GM18861 (cell line): ENCODE measurements around the gene LITAF.

Experiments used
- ATAC-seq: cut with Tn5 transposase; IDR thresholded peaks from one replicate; pipeline ENCODE4 v1.9.1; 2021; ENCODE audit not compliant: unreplicated experiment

LITAF gene

DNA sequence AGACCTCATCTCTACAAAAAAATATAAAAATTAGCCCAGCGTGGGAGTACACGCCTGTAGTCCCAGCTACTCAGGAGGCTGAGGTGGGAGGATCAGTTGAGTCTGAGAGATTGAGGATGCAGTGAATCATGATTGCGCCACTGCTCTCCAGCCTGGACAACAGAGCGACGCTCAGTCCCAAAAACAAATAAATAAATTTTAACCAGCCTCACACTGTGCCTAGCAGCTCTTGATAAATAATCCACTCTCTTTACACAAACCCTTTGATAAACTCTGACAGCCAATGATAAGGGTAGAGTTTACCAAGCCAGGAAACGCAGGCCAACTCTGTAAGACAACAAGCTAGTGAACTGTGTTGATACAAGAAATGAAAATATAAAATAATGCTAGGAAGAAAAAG is 32.7 kb downstream of the LITAF start:
- ATAC-seq, result no peak

DNA sequence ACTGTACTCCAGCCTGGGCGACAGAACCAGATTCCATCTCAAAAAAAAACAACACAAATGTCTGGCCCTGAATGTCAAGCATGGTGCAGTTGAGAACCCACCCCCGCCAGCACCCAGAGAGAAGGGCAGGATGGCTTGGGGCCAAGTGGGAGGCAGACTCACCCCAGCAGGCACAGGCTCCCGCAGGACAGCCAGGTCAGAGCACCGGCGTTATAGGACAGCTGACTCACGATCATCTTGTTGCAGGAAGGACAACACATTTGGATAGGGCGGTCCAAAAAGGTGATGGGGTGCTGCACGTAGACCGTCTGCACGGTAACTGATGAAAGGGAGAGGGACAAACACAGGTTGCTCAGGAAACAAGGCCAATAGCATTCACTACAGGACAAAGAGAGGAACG is 33.3 kb downstream of the LITAF start:
- ATAC-seq, result no peak

- ATAC-seq, result no peak
These were observed 34.3 kb downstream of the LITAF start for GRCh38 chr16:11552440-11552839.

DNA sequence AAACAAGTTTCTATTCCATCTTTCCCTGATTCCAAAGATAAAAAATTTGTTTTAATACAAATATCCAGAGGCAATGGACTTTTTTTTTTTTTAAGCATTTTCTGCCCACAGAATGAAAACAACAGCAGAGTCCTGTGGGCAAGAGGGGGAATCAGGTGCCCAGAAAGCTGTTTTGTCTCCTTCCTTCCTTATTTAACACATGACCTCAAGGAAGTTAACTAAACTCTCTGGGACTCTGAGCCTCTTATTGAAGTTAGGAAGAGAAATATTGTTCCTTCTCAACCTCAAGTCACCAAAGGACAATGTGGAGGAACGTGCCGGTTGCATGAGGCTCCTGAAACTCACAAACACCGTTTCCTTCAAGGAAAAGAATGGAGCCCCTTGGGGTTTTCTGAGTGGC is 34.9 kb downstream of the LITAF start:
- no peak for ATAC-seq

GRCh38 chr16:11550791-11551498 is 35.8 kb downstream of the LITAF start:
- ATAC-seq, result no peak

GRCh38 chr16:11547118-11547916 is 39.4 kb downstream of the LITAF start:
- no peak for ATAC-seq

- ATAC-seq, result no peak
These were observed 40.1 kb downstream of the LITAF start for GRCh38 chr16:11546608-11547061.

GRCh38 chr16:11543661-11544393 is 42.9 kb downstream of the LITAF start:
- no peak for ATAC-seq

DNA sequence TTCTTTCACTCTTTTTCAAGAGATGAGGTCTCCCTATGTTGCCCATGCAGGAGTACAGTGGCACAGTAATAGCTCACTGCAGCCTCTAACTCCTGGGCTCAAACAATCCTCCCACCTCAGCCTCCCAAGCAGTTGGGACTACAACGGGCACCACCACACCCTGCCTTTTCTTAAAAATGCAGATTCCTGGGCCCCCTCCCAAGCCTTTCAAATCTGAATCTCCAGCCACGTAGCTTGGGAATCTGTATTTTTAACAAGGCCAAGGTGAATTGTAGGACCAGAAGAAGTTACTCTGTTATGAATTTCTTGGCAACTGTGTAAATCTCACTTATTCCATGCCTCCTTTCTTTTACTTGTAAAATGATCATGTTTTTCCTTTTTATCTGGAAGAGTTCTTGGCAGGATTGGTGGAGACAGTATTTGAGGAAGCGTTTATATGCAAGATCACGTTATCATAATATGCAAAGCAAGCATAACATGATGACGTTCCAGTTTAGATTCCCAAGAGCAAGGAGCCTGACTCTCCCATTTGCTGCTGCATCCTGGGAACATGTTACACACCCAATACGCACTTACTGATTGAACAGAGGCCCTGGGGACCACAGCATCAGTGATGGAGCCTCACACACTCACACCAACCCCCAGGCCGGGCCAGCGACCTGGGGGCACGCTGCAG is 44.5 kb downstream of the LITAF start:
- ATAC-seq, result no peak

- ATAC-seq, result no peak
These were observed 47.1 kb downstream of the LITAF start for GRCh38 chr16:11539641-11540050.

DNA sequence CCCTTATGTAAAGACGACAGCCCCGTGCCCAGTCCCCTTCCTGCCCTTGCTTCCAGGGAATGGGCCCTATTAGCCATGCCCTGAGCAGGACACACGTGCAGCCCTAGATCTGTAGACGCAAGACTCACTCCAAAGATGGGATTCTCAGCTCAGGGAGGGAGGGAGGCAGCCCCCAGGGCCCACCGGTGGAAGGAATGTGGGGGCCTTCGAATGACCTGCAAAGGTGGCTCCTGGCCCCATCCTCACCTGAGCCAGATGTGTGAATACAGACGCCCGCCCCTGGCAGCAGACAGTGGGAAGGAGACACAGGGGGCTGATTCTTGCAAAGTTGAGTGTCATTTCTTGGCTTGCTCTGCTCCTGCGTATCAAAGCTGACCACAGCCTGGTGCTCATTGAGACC is 47.8 kb downstream of the LITAF start:
- ATAC-seq, result no peak

DNA sequence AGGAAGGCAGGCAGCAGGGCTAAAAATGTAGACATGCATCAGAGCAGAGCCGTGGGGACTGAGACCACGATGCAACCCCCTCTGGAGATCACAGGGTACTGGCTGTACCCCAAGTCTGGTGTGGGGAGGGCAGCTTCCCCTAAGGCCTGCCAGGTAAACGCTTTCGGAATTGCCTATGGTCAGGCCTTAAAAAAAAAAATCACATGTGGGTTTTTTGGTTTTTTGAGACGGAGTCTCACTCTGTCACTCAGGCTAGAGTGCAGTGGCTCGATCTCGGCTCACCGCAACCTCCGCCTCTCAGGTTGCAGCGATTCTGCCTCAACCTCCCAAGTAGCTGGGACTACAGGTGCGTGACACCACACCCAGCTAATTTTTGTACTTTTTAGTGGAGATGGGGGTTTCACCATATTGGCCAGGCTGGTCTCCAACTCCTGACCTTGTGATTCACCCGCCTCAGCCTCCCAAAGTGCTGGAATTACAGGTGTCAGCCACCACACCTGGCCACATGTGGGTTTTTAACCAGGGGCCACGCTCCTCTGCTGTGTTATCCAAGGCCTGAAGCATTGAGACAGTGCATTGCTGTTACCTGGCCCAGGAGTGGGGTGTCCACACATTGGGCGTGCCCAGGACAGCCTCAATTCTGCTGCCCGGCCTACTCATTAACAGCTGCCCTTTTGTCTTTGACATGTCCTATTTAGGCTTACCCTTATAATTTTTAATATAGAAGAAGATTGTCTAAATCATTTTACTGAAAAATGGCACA is 50.4 kb downstream of the LITAF start:
- ATAC-seq, result no peak

DNA sequence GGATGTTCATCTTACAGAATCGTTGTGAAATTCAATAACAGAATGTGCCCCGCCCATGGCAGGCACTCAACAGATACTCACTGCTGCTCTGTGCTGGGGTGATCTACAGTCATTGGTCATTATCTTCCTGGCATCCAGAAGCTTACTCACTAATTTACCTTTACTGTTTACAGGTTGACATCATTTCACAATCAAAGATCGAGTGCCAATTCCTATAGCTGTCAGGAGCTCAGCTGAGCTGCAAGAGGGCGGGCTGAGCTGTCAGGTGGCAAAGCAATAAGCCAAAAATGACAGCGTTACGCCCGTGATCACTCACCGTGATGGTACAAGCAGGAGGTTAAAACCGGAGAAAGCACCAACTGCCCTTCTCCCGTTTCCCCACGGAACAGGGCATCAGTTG is 51.2 kb downstream of the LITAF start:
- ATAC-seq, result no peak

DNA sequence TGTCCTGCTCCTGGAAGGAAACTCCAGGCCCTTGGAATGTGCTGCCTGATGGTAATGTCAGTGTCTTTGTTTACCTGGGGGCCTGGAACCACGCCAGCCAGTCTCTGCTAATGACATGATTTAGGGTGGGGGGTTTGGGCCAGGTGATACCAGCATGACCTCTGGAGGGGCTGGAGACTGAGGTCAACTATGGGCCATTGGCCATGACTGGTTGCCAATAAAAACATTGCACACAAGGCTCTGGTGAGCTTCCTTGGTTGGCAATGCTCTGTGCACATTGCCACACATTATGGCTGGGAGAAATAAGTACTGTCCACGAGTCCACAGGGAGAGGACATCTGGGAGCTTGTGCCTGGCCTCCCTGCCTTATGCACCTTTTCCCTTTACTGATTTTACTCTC is 52.5 kb downstream of the LITAF start:
- ATAC-seq, result no peak

GRCh38 chr16:11533588-11533987 is 53.1 kb downstream of the LITAF start:
- no peak for ATAC-seq

- no peak for ATAC-seq
These were observed 56.4 kb downstream of the LITAF start for GRCh38 chr16:11530171-11530940.

DNA sequence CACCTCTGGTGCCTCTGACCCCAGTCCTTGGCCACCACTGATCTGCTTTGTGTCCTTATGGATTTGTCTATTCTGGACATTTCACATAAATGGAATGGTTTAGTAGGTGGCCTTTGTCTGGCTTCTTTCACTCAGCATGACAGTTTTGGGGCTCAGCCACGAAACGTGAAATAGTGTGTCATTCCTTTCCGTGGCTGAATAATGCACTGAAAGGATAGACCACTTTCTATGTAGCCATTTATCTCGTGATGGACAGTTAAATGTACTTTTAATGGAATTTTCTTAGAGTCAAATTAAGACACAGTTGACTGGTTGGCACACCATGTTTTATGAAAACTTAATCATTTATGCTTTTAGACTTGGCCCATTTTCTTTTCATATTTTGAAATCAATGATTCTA is 57.4 kb downstream of the LITAF start:
- no peak for ATAC-seq

- ATAC-seq, result no peak
These were observed 58.7 kb downstream of the LITAF start for GRCh38 chr16:11528053-11528452.

- ATAC-seq, result no peak
These were observed 59.9 kb downstream of the LITAF start for GRCh38 chr16:11526655-11527350.
